Tibial nerve (tissue), 4 donors: ENCODE data around the gene DDX10.

Source experiments
- EP300 ChIP-seq, 2 donors: sonication (generic); formaldehyde crosslinking; IDR thresholded peaks; one replicate each; pipeline ENCODE4 v1.6.1; 2017; ENCODE audit warnings: antibody characterized with exemption in 2 of 2, mild to moderate bottlenecking in 1 of 2
- TF ChIP-seq, protein P1 (sequence below), 5 experiments: fragments of 200-600 bp in 3 of 5; fragments of 450-650 bp in 2 of 5; sonication (generic) in 3 of 5; IDR thresholded peaks; one replicate each; pipeline ENCODE4 v1.5.1; 2016 to 2019; ENCODE audit warnings: antibody characterized with exemption in 5 of 5, mild to moderate bottlenecking in 3 of 5, moderate library complexity in 2 of 5

GRCh38 chr11:108944471-108945178 is 279.8 kb downstream of the DDX10 start:
- TF ChIP-seq, protein P1, sequence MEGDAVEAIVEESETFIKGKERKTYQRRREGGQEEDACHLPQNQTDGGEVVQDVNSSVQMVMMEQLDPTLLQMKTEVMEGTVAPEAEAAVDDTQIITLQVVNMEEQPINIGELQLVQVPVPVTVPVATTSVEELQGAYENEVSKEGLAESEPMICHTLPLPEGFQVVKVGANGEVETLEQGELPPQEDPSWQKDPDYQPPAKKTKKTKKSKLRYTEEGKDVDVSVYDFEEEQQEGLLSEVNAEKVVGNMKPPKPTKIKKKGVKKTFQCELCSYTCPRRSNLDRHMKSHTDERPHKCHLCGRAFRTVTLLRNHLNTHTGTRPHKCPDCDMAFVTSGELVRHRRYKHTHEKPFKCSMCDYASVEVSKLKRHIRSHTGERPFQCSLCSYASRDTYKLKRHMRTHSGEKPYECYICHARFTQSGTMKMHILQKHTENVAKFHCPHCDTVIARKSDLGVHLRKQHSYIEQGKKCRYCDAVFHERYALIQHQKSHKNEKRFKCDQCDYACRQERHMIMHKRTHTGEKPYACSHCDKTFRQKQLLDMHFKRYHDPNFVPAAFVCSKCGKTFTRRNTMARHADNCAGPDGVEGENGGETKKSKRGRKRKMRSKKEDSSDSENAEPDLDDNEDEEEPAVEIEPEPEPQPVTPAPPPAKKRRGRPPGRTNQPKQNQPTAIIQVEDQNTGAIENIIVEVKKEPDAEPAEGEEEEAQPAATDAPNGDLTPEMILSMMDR (IDR thresholded peaks at IDR 0.05): no peak
- no peak for TF ChIP-seq EP300 (IDR thresholded peaks at IDR 0.05)
